ENCODE data around the gene C12orf76.

DNA sequence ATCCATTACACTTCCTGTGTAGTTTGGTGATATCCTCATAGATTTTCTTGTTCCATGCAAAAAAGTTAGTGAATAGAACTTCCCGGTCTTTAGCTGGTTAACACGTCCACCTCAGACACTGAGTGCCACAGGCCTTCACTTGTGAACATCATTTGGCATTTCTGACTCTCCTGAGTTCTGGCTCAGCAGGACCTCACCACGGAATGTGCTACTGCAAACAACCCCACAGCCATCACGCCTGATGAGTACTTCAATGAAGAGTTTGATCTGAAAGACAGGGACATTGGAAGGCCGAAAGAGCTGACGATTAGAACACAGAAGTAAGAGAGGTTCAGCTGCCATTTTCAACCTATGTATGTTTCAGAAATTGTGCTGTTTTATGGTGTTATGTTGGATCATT is 20.0 kb downstream of the C12orf76 start:
- TF ChIP-seq, protein P1, sequence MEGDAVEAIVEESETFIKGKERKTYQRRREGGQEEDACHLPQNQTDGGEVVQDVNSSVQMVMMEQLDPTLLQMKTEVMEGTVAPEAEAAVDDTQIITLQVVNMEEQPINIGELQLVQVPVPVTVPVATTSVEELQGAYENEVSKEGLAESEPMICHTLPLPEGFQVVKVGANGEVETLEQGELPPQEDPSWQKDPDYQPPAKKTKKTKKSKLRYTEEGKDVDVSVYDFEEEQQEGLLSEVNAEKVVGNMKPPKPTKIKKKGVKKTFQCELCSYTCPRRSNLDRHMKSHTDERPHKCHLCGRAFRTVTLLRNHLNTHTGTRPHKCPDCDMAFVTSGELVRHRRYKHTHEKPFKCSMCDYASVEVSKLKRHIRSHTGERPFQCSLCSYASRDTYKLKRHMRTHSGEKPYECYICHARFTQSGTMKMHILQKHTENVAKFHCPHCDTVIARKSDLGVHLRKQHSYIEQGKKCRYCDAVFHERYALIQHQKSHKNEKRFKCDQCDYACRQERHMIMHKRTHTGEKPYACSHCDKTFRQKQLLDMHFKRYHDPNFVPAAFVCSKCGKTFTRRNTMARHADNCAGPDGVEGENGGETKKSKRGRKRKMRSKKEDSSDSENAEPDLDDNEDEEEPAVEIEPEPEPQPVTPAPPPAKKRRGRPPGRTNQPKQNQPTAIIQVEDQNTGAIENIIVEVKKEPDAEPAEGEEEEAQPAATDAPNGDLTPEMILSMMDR (IDR thresholded peaks at IDR 0.05; ENCODE audit: insufficient read depth, low read length), result no peak
- no peak for TF ChIP-seq GABPA (IDR thresholded peaks at IDR 0.05; ENCODE audit: low read depth)
- no peak for TF ChIP-seq POLR2AphosphoS5 (IDR thresholded peaks at IDR 0.05; ENCODE audit: low read depth)
